Karpas-422 (cell line): Measurements from ENCODE around the gene FKBP3. TPM values are rescaled to one million over a fixed set of nuclear protein-coding genes. Genes with fewer than 3 reads are reported as not detected.

Experiments
- DNase-seq: peaks from one replicate; pipeline ENCODE4 v3.0.0-alpha.2; 2015
- H2AFZ ChIP-seq: fragments of 200-600 bp; sonication (generic); 2 replicates; pipeline ENCODE4 v1.6.1; 2014; ENCODE audit warnings: antibody characterized with exemption, low read length, mixed read lengths
- H3K27ac ChIP-seq: fragments of 200-600 bp; sonication (generic); 2 replicates; pipeline ENCODE4 v1.5.1; 2014; ENCODE audit warnings: mild to moderate bottlenecking, low read length, moderate library complexity
- H3K27me3 ChIP-seq: fragments of 200-600 bp; sonication (generic); 2 replicates; pipeline ENCODE4 v1.6.1; 2014; ENCODE audit warnings: low read length, mixed read lengths
- H3K36me3 ChIP-seq: fragments of 200-600 bp; sonication (generic); 2 replicates; pipeline ENCODE4 v1.6.1; 2014; ENCODE audit warnings: low read length, mixed read lengths; ENCODE audit not compliant: insufficient read depth
- H3K4me1 ChIP-seq: fragments of 200-600 bp; sonication (generic); 2 replicates; pipeline ENCODE4 v1.6.1; 2014; ENCODE audit warnings: mild to moderate bottlenecking, low read length, mixed read lengths
- H3K4me2 ChIP-seq: fragments of 200-600 bp; sonication (generic); 2 replicates; pipeline ENCODE4 v1.6.1; 2014; ENCODE audit warnings: low read length, low read depth, mild to moderate bottlenecking; ENCODE audit not compliant: poor library complexity, severe bottlenecking
- H3K4me3 ChIP-seq: fragments of 200-600 bp; sonication (generic); 2 replicates; pipeline ENCODE4 v1.5.1; 2014; ENCODE audit warnings: mild to moderate bottlenecking, antibody characterized with exemption, low read length, mixed read lengths
- H3K79me2 ChIP-seq: fragments of 200-600 bp; sonication (generic); 2 replicates; pipeline ENCODE4 v1.6.1; 2014; ENCODE audit warnings: mild to moderate bottlenecking, low read length, mixed read lengths
- H3K9ac ChIP-seq: fragments of 200-600 bp; sonication (generic); 2 replicates; pipeline ENCODE4 v1.6.0; 2014; ENCODE audit warnings: low read length
- H3K9me2 ChIP-seq: fragments of 200-600 bp; sonication (generic), shearing (Covaris generic); replicated peaks from 2 replicates; pipeline ENCODE4 v1.6.0; 2014; ENCODE audit warnings: mild to moderate bottlenecking, low read length, moderate library complexity; ENCODE audit not compliant: insufficient read depth
- H3K9me3 ChIP-seq: fragments of 300-700, 200-600 bp; sonication (generic); 2 replicates; pipeline ENCODE4 v1.6.1; 2014; ENCODE audit warnings: low read length, mixed read lengths
- H4K20me1 ChIP-seq: fragments of 200-600 bp; sonication (generic); 2 replicates; pipeline ENCODE4 v1.6.1; 2014; ENCODE audit warnings: mild to moderate bottlenecking, antibody characterized with exemption, low read length, low read depth; ENCODE audit not compliant: insufficient read depth
- total RNA-seq: library from RNA; depleted of rRNA; stranded (reverse); fragments of >200 nt; shearing (Covaris generic); gene quantifications from 2 replicates; pipeline ENCODE4 v1.2.3, GENCODE V29; 2014; ENCODE audit warnings: low replicate concordance; rRNA removed

The FKBP3 gene
- total RNA-seq: 63.2 and 89.8 TPM in 2 replicates

GRCh38 chr14:45134051-45134958, at the start of gene FKBP3:
TSS of gene FKBP3 (minus strand) at chr14:45134481. CDS start at chr14:45134456, 25 bp downstream.
- H3K36me3 ChIP-seq: peaks cover 11% of the 10 kb centered on the region; the same call in 1 of the 2 replicates
- no peaks in the 10 kb centered on the region for H3K9me2 ChIP-seq
- no peaks in the 10 kb centered on the region for H3K27me3 ChIP-seq
- H3K4me2 ChIP-seq: peak within 1 kb of the TSS; percentile 96
- H3K27ac ChIP-seq: peak within 1 kb of the TSS; percentile 91
- peaks cover 63% of the 10 kb centered on the region for H3K4me1 ChIP-seq
- no peaks in the 10 kb centered on the region for H3K9me3 ChIP-seq
- no peaks in the 10 kb centered on the region; the same call in 1 of the 2 replicates for H4K20me1 ChIP-seq
- peak within 1 kb of the TSS; percentile 95 for H3K4me3 ChIP-seq
- DNase-seq: peak; percentile 100
- H3K9ac ChIP-seq: peak within 1 kb of the TSS; percentile 93
- peak within 1 kb of the TSS; percentile 73 for H2AFZ ChIP-seq
- H3K79me2 ChIP-seq: peaks cover 84% of the 10 kb centered on the region

GRCh38 chr14:45181806-45182205, 47.5 kb upstream of the FKBP3 start:
- Histone ChIP-seq H3K4me1 (no peaks in the 10 kb centered on the region; the same call in 1 of the 2 replicates), H3K9ac (no peak overlapping the region), H3K27me3 (no peaks in the 10 kb centered on the region), H2AFZ (no peak overlapping the region), H3K79me2 (peaks cover 9% of the 10 kb centered on the region; the same call in 1 of the 2 replicates), H4K20me1 (no peaks in the 10 kb centered on the region), H3K9me2 (no peaks in the 10 kb centered on the region), H3K4me3 (no peak overlapping the region), H3K9me3 (no peaks in the 10 kb centered on the region), H3K36me3 (peaks cover 57% of the 10 kb centered on the region; the same call in 1 of the 2 replicates), H3K4me2 (no peak overlapping the region), H3K27ac (no peak overlapping the region)
- DNase-seq: no peak

DNA sequence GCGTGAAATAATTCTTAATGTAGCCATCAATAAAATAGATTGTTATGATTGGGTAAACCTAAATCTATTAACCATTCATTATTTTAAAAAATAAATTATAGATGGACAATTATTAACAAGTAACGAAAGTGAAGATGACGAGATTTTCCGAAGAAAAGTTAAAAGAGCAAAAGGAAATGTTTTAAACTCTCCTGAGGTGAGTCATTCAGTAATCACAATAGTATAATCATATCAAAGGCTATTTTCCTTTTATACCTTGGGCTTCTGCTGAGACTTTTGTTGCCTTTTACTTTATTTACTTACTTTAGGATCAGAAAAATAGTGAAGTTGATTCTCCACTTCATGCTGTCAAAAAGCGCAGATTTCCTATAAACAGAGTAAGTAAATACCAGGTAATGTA, 47.0 kb upstream of the FKBP3 start:
- H3K4me2 ChIP-seq: no peak overlapping the region
- no peaks in the 10 kb centered on the region for H3K9me2 ChIP-seq
- H3K9me3 ChIP-seq: no peaks in the 10 kb centered on the region
- H3K4me3 ChIP-seq: no peak overlapping the region
- DNase-seq: no peak
- H3K36me3 ChIP-seq: peaks cover 56% of the 10 kb centered on the region; the same call in 1 of the 2 replicates
- no peaks in the 10 kb centered on the region for H3K27me3 ChIP-seq
- H2AFZ ChIP-seq: no peak overlapping the region
- no peaks in the 10 kb centered on the region; the same call in 1 of the 2 replicates for H3K4me1 ChIP-seq
- no peak overlapping the region for H3K9ac ChIP-seq
- H3K27ac ChIP-seq: no peak overlapping the region
- no peaks in the 10 kb centered on the region for H4K20me1 ChIP-seq
- peaks cover 9% of the 10 kb centered on the region for H3K79me2 ChIP-seq

DNA sequence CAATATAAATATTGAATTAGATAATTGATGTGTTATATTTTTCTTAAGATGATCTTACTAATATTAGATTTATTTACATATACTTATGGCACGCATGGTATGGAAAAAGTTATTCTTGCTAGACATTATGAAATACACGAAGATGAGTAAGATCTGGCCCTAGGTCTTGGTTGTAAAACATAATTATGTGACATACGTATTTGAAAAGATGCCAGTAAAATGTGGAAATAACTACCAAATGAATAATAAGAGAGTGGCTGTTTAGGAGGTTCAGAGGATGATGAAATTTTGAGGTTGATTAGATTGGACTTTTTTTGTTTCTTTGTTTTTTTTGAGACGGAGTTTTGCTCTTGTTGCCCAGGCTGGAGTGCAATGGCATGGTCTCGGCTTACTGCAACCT, 42.8 kb upstream of the FKBP3 start:
- Histone ChIP-seq H2AFZ (no peak overlapping the region), H3K27ac (no peak overlapping the region), H3K9ac (no peak overlapping the region), H3K9me2 (no peaks in the 10 kb centered on the region), H4K20me1 (no peaks in the 10 kb centered on the region), H3K4me2 (no peak overlapping the region), H3K9me3 (no peaks in the 10 kb centered on the region), H3K36me3 (peaks cover 55% of the 10 kb centered on the region; the same call in 1 of the 2 replicates), H3K4me3 (no peak overlapping the region), H3K79me2 (peaks cover 14% of the 10 kb centered on the region), H3K27me3 (no peaks in the 10 kb centered on the region), H3K4me1 (no peaks in the 10 kb centered on the region)
- DNase-seq: no peak

DNA sequence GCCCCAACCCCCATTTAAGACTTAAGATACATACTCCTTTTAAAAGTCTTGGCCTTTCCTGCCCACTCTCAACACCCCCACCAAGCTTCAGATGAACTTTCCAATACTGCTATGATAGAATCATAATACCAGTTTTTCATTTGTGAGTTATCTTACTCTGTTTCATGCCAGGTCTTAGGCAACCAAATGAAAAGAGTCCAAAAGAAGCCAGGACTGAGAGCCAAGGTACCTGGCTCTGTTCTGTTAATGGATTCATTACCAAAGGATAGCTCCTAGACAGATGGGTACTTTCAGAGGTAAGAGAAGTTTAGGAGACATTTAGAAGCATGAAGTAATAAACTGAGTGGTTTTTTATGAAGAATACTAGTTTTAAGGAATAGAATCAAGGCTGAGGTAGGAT, 35.6 kb upstream of the FKBP3 start:
- Histone ChIP-seq H3K4me2 (no peak overlapping the region), H3K27me3 (no peaks in the 10 kb centered on the region), H3K79me2 (peaks cover 9% of the 10 kb centered on the region), H4K20me1 (no peaks in the 10 kb centered on the region), H3K36me3 (peaks cover 40% of the 10 kb centered on the region; the same call in 1 of the 2 replicates), H3K9ac (no peak overlapping the region), H3K4me3 (no peak overlapping the region), H3K27ac (no peak overlapping the region), H3K9me2 (0 out of 2 replicates have a peak, but pooled peaks cover 2% of the 10 kb centered on the region), H2AFZ (no peak overlapping the region), H3K4me1 (no peaks in the 10 kb centered on the region), H3K9me3 (no peaks in the 10 kb centered on the region)
- no peak for DNase-seq

DNA sequence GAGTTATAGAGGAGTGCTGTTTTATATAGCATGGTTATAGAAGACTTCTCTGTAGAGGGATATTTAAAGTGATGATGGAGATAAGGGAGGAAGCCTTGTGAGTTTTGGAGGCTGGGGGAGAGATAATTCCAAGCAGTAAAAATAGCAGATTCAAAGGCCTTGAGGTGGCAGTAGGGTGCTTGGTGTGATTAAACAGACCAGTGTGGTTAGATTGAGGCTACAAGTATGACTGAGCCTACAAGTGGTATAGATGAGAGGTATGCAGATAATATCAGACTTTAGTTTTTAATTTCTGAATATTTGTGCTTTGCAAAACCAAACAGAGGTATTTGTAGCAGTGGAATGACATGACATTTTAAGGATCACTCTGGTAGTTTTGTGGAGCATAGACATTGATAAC, 21.8 kb upstream of the FKBP3 start:
- Histone ChIP-seq H3K36me3 (peaks cover 15% of the 10 kb centered on the region; the same call in 1 of the 2 replicates), H3K79me2 (peaks cover 33% of the 10 kb centered on the region), H3K27me3 (no peaks in the 10 kb centered on the region), H3K4me3 (no peak overlapping the region), H3K4me1 (no peaks in the 10 kb centered on the region), H3K4me2 (no peak overlapping the region), H3K9me2 (no peaks in the 10 kb centered on the region), H3K9me3 (no peaks in the 10 kb centered on the region), H4K20me1 (no peaks in the 10 kb centered on the region), H2AFZ (no peak overlapping the region), H3K9ac (no peak overlapping the region), H3K27ac (no peak overlapping the region)
- DNase-seq: no peak

GRCh38 chr14:45150386-45150890, 16.2 kb upstream of the FKBP3 start:
- Histone ChIP-seq H3K9me2 (no peaks in the 10 kb centered on the region), H4K20me1 (no peaks in the 10 kb centered on the region), H3K9ac (no peak overlapping the region), H3K36me3 (peaks cover 37% of the 10 kb centered on the region), H3K27ac (no peak overlapping the region), H2AFZ (no peak overlapping the region), H3K4me3 (no peak overlapping the region), H3K4me1 (no peaks in the 10 kb centered on the region), H3K79me2 (peaks cover 69% of the 10 kb centered on the region), H3K9me3 (no peaks in the 10 kb centered on the region), H3K4me2 (no peak overlapping the region), H3K27me3 (no peaks in the 10 kb centered on the region)
- DNase-seq: no peak

DNA sequence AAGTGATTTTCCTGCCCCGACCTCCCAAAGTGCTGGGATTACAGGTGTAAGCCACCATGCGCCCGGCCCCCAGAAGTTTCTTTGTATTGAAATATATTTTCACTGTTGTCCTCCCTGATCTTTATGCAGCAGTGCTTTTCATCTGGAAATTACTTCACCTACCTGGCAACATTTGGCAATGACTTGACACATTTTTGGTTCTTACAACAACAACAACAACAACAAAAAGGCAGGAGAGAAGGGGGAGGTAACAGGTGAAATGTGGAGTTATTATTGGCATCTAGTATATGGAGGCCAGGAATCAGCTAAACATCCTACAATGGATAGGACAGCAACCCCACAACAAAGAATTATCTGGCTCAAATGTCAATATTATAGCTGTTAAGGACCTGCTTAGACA, 15.3 kb upstream of the FKBP3 start:
- H3K4me1 ChIP-seq: peaks cover under 1% of the 10 kb centered on the region; the same call in 1 of the 2 replicates
- H3K4me2 ChIP-seq: no peak overlapping the region
- H3K9ac ChIP-seq: no peak overlapping the region
- H3K4me3 ChIP-seq: no peak overlapping the region
- no peak for DNase-seq
- no peak overlapping the region for H3K27ac ChIP-seq
- no peaks in the 10 kb centered on the region for H3K27me3 ChIP-seq
- peaks cover 78% of the 10 kb centered on the region for H3K79me2 ChIP-seq
- no peaks in the 10 kb centered on the region for H3K9me3 ChIP-seq
- no peak overlapping the region for H2AFZ ChIP-seq
- H4K20me1 ChIP-seq: no peaks in the 10 kb centered on the region
- peaks cover 32% of the 10 kb centered on the region for H3K36me3 ChIP-seq
- H3K9me2 ChIP-seq: no peaks in the 10 kb centered on the region
